Endodermal cell (in vitro differentiated cells): ENCODE results near the gene MACROD2. TPM values are rescaled to one million over a fixed set of nuclear protein-coding genes. Genes with fewer than 3 reads are reported as not detected.

Experiments
- DNase-seq: peaks from one replicate; pipeline ENCODE4 v3.0.0-alpha.2; 2017
- H3K27ac ChIP-seq: 2 replicates; pipeline ENCODE4 v1.5.1; 2013; ENCODE audit warnings: mild to moderate bottlenecking, low read depth, low read length, moderate library complexity
- H3K27me3 ChIP-seq: 2 replicates; pipeline ENCODE4 v1.6.1; 2013; ENCODE audit warnings: mild to moderate bottlenecking, low read length, moderate library complexity; ENCODE audit not compliant: insufficient read depth, control insufficient read depth, poor library complexity, severe bottlenecking
- H3K36me3 ChIP-seq: 2 replicates; pipeline ENCODE4 v1.7.0; 2013; ENCODE audit warnings: mild to moderate bottlenecking, low read length, moderate library complexity; ENCODE audit not compliant: control insufficient read depth, insufficient read depth
- H3K4me1 ChIP-seq: one replicate; pipeline ENCODE4 v1.7.0; 2013; ENCODE audit warnings: low read length; ENCODE audit not compliant: control insufficient read depth, insufficient read depth
- H3K4me3 ChIP-seq: 2 replicates; pipeline ENCODE4 v1.5.1; 2013; ENCODE audit warnings: mild to moderate bottlenecking, low read length, moderate library complexity
- H3K9ac ChIP-seq: 2 replicates; pipeline ENCODE4 v1.6.1; 2013; ENCODE audit warnings: mild to moderate bottlenecking, low read length, moderate library complexity; ENCODE audit not compliant: poor library complexity, severe bottlenecking; ENCODE audit errors: extremely low read depth
- H3K9me3 ChIP-seq: 2 replicates; pipeline ENCODE4 v1.6.1; 2013; ENCODE audit warnings: mild to moderate bottlenecking, low read length, moderate library complexity; ENCODE audit not compliant: control insufficient read depth
- H3K27ac Mint-ChIP-seq: 2 replicates; pipeline ENCODE4 v1.8.0; 2020; ENCODE audit warnings: mixed read lengths
- H3K27me3 Mint-ChIP-seq: 2 replicates; pipeline ENCODE4 v1.8.0; 2021; ENCODE audit warnings: mild to moderate bottlenecking, mixed read lengths; ENCODE audit not compliant: insufficient read depth
- H3K36me3 Mint-ChIP-seq: 2 replicates; pipeline ENCODE4 v1.8.0; 2020; ENCODE audit warnings: low read depth, mixed read lengths
- H3K4me1 Mint-ChIP-seq: 2 replicates; pipeline ENCODE4 v1.8.0; 2020; ENCODE audit warnings: mixed read lengths
- H3K4me3 Mint-ChIP-seq: 2 replicates; pipeline ENCODE4 v1.8.0; 2020; ENCODE audit warnings: mild to moderate bottlenecking, moderate library complexity, mixed read lengths
- H3K9me3 Mint-ChIP-seq: 2 replicates; pipeline ENCODE4 v1.8.0; 2020; ENCODE audit warnings: mild to moderate bottlenecking, mixed read lengths
- CTCF ChIP-seq: fragments of 200-600 bp; sonication (generic); conservative IDR thresholded peaks from 2 replicates; pipeline ENCODE4 v1.5.0; 2021; ENCODE audit warnings: antibody characterized with exemption, mild to moderate bottlenecking
- WGBS, 2 experiments: methylation state at CpG; one replicate each; pipeline versions ENCODE4 v1.1.5 to v1.1.7; 2013; ENCODE audit warnings: missing lambda C conversion rate in 2 of 2, mixed read lengths in 1 of 2; ENCODE audit not compliant: insufficient coverage in 1 of 2, insufficient read length in 1 of 2; 5-methylcytosine and 5-hydroxymethylcytosine counted together
- total RNA-seq, 2 donors: library from RNA; stranded (reverse); fragmentation: NEBNext Ultra II Directional in 1 of 2; extraction: Animal tissue kit (Norgen Biotek cat#: 25700) in 1 of 2; gene quantifications; 2 replicates in 1 of 2; 3 replicates in 1 of 2; pipeline ENCODE4 v1.2.1, GENCODE V29; 2021

MACROD2 gene
- total RNA-seq, 2 donors from 2014 or later, result 2.3 to 4.8 TPM

- Mint-ChIP-seq H3K9me3 (no peaks in the 10 kb centered on the region), H3K27me3 (no peaks in the 10 kb centered on the region), H3K36me3 (no peaks in the 10 kb centered on the region), H3K4me3 (no peak overlapping the region), H3K27ac (no peak overlapping the region), H3K4me1 (peaks cover 7% of the 10 kb centered on the region)
- Histone ChIP-seq H3K4me1 (no peaks in the 10 kb centered on the region), H3K9me3 (no peaks in the 10 kb centered on the region), H3K36me3 (no peaks in the 10 kb centered on the region), H3K27ac (no peak overlapping the region), H3K9ac (no peak overlapping the region), H3K27me3 (no peaks in the 10 kb centered on the region), H3K4me3 (no peak overlapping the region)
- TF ChIP-seq CTCF, result no peak
- 82 to 83% methylated on average over 10 to 11 of the region's 12 CpGs for WGBS, 2 experiments
- no peak for DNase-seq
Measured at GRCh38 chr20:15848995-15849610, 1853.8 kb downstream of the MACROD2 start.

GRCh38 chr20:15851576-15852215 is 1856.4 kb downstream of the MACROD2 start:
- Mint-ChIP-seq H3K4me1 (peaks cover 15% of the 10 kb centered on the region), H3K27ac (no peak overlapping the region)

GRCh38 chr20:15854911-15855310 is 1859.6 kb downstream of the MACROD2 start:
- no peak for DNase-seq
- Histone ChIP-seq H3K9ac (no peak overlapping the region), H3K4me3 (no peak overlapping the region), H3K27me3 (no peaks in the 10 kb centered on the region), H3K27ac (no peak overlapping the region), H3K36me3 (no peaks in the 10 kb centered on the region), H3K9me3 (no peaks in the 10 kb centered on the region), H3K4me1 (no peaks in the 10 kb centered on the region)
- WGBS, 2 experiments, result 78 to 100% methylated on average over 1 to 2 of the region's 2 CpGs
- H3K27ac Mint-ChIP-seq, result no peak overlapping the region
- peaks cover 10% of the 10 kb centered on the region for H3K4me1 Mint-ChIP-seq
- H3K36me3 Mint-ChIP-seq, result no peaks in the 10 kb centered on the region
- no peak for TF ChIP-seq CTCF
- H3K4me3 Mint-ChIP-seq, result no peak overlapping the region
- H3K9me3 Mint-ChIP-seq, result no peaks in the 10 kb centered on the region
- H3K27me3 Mint-ChIP-seq, result no peaks in the 10 kb centered on the region

More at GRCh38 chr20:15851576-15852215, 1856.4 kb downstream of the MACROD2 start:
- no peak overlapping the region for H3K4me3 Mint-ChIP-seq
- no peak for DNase-seq
- no peaks in the 10 kb centered on the region for H3K36me3 ChIP-seq
- no peak overlapping the region for H3K9ac ChIP-seq
- no peaks in the 10 kb centered on the region for H3K27me3 ChIP-seq
- no peak overlapping the region for H3K4me3 ChIP-seq
- H3K27ac ChIP-seq, result no peak overlapping the region
- 77 to 90% methylated on average over 10 to 11 of the region's 11 CpGs for WGBS, 2 experiments
- H3K4me1 ChIP-seq, result no peaks in the 10 kb centered on the region
- H3K27me3 Mint-ChIP-seq, result no peaks in the 10 kb centered on the region
- TF ChIP-seq CTCF, result no peak
- H3K9me3 Mint-ChIP-seq, result no peaks in the 10 kb centered on the region
- H3K9me3 ChIP-seq, result no peaks in the 10 kb centered on the region
- no peaks in the 10 kb centered on the region for H3K36me3 Mint-ChIP-seq
